Liver (tissue), 3 donors: Measurements from ENCODE around the gene DRAXIN.

Experiments
- RAD21 ChIP-seq, 2 donors: IDR thresholded peaks; 2 replicates each; pipeline ENCODE4 v1.6.1; 2016; ENCODE audit warnings: antibody characterized with exemption in 2 of 2, mild to moderate bottlenecking in 2 of 2
- REST ChIP-seq: IDR thresholded peaks from 2 replicates; pipeline ENCODE4 v1.6.1; 2016; ENCODE audit warnings: antibody characterized with exemption, mild to moderate bottlenecking
- TF ChIP-seq, protein P1 (sequence below): fragments of 150-350 bp; IDR thresholded peaks from 2 replicates; pipeline ENCODE4 v1.5.1; 2017; ENCODE audit warnings: improper control_type of control experiment, low read depth, low read length; ENCODE audit not compliant: missing input control
- TF ChIP-seq, protein P2 (sequence below): IDR thresholded peaks from 2 replicates; pipeline ENCODE4 v1.6.1; 2016; ENCODE audit warnings: antibody characterized with exemption
- donor health status: healthy.
- donor health status: healthy.

GRCh38 chr1:11735531-11735853, 44.0 kb downstream of the DRAXIN start:
- TF ChIP-seq, protein P1, sequence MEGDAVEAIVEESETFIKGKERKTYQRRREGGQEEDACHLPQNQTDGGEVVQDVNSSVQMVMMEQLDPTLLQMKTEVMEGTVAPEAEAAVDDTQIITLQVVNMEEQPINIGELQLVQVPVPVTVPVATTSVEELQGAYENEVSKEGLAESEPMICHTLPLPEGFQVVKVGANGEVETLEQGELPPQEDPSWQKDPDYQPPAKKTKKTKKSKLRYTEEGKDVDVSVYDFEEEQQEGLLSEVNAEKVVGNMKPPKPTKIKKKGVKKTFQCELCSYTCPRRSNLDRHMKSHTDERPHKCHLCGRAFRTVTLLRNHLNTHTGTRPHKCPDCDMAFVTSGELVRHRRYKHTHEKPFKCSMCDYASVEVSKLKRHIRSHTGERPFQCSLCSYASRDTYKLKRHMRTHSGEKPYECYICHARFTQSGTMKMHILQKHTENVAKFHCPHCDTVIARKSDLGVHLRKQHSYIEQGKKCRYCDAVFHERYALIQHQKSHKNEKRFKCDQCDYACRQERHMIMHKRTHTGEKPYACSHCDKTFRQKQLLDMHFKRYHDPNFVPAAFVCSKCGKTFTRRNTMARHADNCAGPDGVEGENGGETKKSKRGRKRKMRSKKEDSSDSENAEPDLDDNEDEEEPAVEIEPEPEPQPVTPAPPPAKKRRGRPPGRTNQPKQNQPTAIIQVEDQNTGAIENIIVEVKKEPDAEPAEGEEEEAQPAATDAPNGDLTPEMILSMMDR: no peak
- TF ChIP-seq, protein P2, sequence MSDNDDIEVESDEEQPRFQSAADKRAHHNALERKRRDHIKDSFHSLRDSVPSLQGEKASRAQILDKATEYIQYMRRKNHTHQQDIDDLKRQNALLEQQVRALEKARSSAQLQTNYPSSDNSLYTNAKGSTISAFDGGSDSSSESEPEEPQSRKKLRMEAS: no peak
- TF ChIP-seq REST (no peak), RAD21 (IDR thresholded peaks at IDR 0.05) (no peak)
